Upper lobe of left lung (tissue), 6 donors: ENCODE measurements around the gene AP2A2. TPM values are rescaled to one million over a fixed set of nuclear protein-coding genes. Genes with fewer than 3 reads are reported as not detected.

Experiments used
- ATAC-seq, 2 donors: fragments of 200-7000 bp; cut with Tn5 transposase; one replicate each; pipeline ENCODE4 v1.9.1; 2022; ENCODE audit warnings: mild to moderate bottlenecking in 2 of 2, moderate library complexity in 2 of 2; ENCODE audit not compliant: low FRiP score in 2 of 2
- DNase-seq, 2 donors: peaks; one replicate each; pipeline ENCODE4 v3.0.0-alpha.2; 2019 to 2020
- H3K27ac ChIP-seq, 4 donors: fragments of 200-600 bp; sonication (generic); one replicate each; pipeline ENCODE4 v1.5.1; 2016 to 2019
- H3K27me3 ChIP-seq, 4 donors: fragments of 200-600 bp; sonication (generic); one replicate each; pipeline ENCODE4 v1.5.1; 2017 to 2019
- H3K36me3 ChIP-seq, 4 donors: fragments of 200-600 bp; sonication (generic); one replicate each; pipeline ENCODE4 v1.5.1; 2016 to 2019
- H3K4me1 ChIP-seq, 4 donors: fragments of 200-600 bp; sonication (generic); one replicate each; pipeline ENCODE4 v1.5.1; 2018 to 2019
- H3K4me3 ChIP-seq, 4 donors: fragments of 200-600 bp; sonication (generic); one replicate each; pipeline ENCODE4 v1.5.1; 2017 to 2019; ENCODE audit warnings: mild to moderate bottlenecking in 2 of 4, moderate library complexity in 1 of 4
- H3K9me3 ChIP-seq, 4 donors: fragments of 200-600 bp; sonication (generic); one replicate each; pipeline ENCODE4 v1.5.1; 2018 to 2019
- EP300 ChIP-seq, 4 donors: sonication (generic); formaldehyde crosslinking; IDR thresholded peaks; one replicate each; pipeline ENCODE4 v1.5.1; 2017; ENCODE audit warnings: antibody characterized with exemption in 4 of 4, control low read depth in 2 of 4
- POLR2A ChIP-seq, 4 donors: fragments of 450-650 bp; IDR thresholded peaks; one replicate each; pipeline ENCODE4 v1.5.1; 2016 to 2017; ENCODE audit warnings: antibody characterized with exemption in 4 of 4, mild to moderate bottlenecking in 2 of 4
- POLR2AphosphoS5 ChIP-seq, 2 donors: sonication (generic); formaldehyde crosslinking; IDR thresholded peaks; one replicate each; pipeline ENCODE4 v1.5.1; 2017; ENCODE audit warnings: antibody characterized with exemption in 2 of 2
- WGBS, 2 donors: methylation state at CpG; one replicate each; pipeline ENCODE4 v1.1.5; 2017 to 2018; 5-methylcytosine and 5-hydroxymethylcytosine counted together
- total RNA-seq, 6 donors: library from RNA; depleted of rRNA in 4 of 6; stranded (reverse); fragments of >200 nt in 4 of 6; gene quantifications; one replicate each; pipeline versions ENCODE4 v1.1.0 to v1.2.1, GENCODE V29; 2016 to 2021
- TF ChIP-seq, protein P1 (sequence below), 6 experiments: fragments of 450-650 bp in 4 of 6; fragments of 200-600 bp in 2 of 6; sonication (generic) in 2 of 6; IDR thresholded peaks; one replicate each; pipeline ENCODE4 v1.5.1; 2016 to 2019; ENCODE audit warnings: antibody characterized with exemption in 6 of 6
- donor health status: DM: no; HTN: no; CAD: no; lungs with moderate emphysema.
- donor health status: DM: no; HTN: yes; CAD: no; lungs with severe emphysema.

AP2A2 gene
- total RNA-seq, 6 donors from 2014 or later = 55.7 to 273 (median 103) TPM

DNA sequence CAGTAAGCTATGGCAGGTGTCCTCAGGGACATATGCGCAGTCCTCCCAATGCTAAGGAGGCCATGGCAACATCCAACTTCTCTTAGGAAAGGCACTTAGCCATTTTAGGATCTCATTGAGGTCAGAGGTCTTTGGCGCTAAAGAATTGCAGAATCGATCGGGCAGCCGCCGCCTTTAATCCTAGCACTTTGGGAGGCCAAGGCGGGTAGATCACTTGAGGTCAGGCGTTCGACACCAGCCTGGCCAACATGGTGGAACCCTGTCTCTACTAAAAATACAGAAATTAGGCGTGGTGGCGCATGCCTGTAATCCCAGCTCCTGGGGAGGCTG lies 13.8 kb upstream of the AP2A2 start:
- Histone ChIP-seq H3K36me3 (no peaks in the 10 kb centered on the region), H3K27me3 (no peaks in the 10 kb centered on the region), H3K4me3 (peak overlapping the region in 2 of 4 donors; percentile 76 to 96), H3K4me1 (peaks cover 13 to 26% (median 17%) of the 10 kb centered on the region in 4 donors), H3K9me3 (no peaks in the 10 kb centered on the region), H3K27ac (peak overlapping the region; percentile 91 to 95 (median 92))
- WGBS, 2 donors = 89 to 97% methylated on average over 11 of the region's 11 CpGs
- TF ChIP-seq, protein P1, sequence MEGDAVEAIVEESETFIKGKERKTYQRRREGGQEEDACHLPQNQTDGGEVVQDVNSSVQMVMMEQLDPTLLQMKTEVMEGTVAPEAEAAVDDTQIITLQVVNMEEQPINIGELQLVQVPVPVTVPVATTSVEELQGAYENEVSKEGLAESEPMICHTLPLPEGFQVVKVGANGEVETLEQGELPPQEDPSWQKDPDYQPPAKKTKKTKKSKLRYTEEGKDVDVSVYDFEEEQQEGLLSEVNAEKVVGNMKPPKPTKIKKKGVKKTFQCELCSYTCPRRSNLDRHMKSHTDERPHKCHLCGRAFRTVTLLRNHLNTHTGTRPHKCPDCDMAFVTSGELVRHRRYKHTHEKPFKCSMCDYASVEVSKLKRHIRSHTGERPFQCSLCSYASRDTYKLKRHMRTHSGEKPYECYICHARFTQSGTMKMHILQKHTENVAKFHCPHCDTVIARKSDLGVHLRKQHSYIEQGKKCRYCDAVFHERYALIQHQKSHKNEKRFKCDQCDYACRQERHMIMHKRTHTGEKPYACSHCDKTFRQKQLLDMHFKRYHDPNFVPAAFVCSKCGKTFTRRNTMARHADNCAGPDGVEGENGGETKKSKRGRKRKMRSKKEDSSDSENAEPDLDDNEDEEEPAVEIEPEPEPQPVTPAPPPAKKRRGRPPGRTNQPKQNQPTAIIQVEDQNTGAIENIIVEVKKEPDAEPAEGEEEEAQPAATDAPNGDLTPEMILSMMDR (IDR thresholded peaks at IDR 0.05) = no peak
- TF ChIP-seq EP300 (IDR thresholded peaks at IDR 0.05) (no peak), POLR2A (IDR thresholded peaks at IDR 0.05) (no peak), POLR2AphosphoS5 (IDR thresholded peaks at IDR 0.05) (no peak)
- no peak for DNase-seq
- ATAC-seq = no peak

DNA sequence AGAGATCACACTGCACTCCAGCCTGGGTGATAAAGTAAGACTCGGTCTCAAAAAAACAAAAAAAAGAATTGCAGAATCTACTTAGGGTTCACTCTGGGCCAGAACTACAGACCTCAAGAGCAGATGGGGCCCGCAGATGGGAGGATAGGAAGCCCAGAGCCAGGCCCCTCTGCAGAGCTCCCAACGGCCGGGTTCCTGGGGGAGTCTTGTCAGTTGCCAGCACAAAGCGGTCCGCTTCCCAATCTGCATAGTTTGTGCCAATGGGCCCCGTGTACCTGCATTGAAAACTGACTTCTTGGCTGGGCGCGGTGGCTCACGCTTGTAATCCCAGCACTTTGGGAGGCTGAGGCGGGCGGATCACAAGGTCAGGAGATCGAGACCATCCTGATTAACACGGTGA lies 13.4 kb upstream of the AP2A2 start:
- Histone ChIP-seq H3K4me1 (peaks cover 13 to 26% (median 17%) of the 10 kb centered on the region in 4 donors), H3K4me3 (no peak overlapping the region), H3K27me3 (no peaks in the 10 kb centered on the region), H3K27ac (peak overlapping the region in 2 of 4 donors; percentile 91), H3K36me3 (no peaks in the 10 kb centered on the region), H3K9me3 (no peaks in the 10 kb centered on the region)
- 86 to 96% methylated on average over 13 to 14 of the region's 14 CpGs for WGBS, 2 donors
- TF ChIP-seq EP300 (IDR thresholded peaks at IDR 0.05) = no peak
- TF ChIP-seq POLR2AphosphoS5 (IDR thresholded peaks at IDR 0.05) = no peak
- TF ChIP-seq, protein P1 (IDR thresholded peaks at IDR 0.05) = no peak
- no peak for TF ChIP-seq POLR2A (IDR thresholded peaks at IDR 0.05)
- ATAC-seq (no peak), DNase-seq (peak in 1 of 2 donors; percentile 30)

DNA sequence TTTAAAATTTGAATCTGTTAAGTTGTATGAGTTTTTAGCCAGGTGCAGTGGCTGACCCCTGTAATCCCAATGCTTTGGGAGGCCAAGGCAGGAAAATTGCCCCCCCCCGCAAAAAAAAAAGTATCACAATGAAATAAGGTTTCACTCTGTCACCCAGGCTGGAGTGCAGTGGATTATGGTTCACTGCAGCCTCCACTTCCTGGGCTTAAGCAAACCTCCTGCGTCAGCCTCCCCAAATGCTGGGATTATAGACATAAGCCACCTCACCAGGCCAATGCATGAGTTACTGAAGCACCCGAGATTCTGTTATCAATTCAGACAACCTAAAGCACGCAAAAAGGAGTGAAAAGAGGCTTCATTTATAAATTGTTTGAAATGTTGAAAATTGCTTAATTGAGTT lies 12.6 kb upstream of the AP2A2 start:
- no peak for ATAC-seq

DNA sequence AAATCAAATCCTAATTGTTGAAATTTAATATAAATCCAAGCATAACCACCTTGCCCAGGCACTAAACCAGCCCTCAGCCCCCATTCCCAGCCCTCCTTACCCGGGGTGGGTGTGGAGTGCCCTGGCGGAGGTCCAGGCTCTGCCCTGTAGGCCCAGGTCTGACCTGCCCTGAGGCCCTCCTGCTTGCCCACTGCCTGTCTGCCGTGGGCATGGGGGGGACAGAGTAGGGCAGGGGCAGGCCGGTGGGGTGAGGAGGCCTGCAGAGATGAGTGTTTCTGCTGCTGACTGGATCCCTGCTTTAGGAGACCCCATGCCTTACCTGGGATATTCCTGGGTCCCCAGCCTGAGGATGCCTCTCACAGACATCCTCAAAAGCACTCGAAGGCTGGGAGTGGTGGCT lies 11.5 kb upstream of the AP2A2 start:
- no peak for DNase-seq
- peak overlapping the region; percentile 32 to 66 (median 54) for H3K27ac ChIP-seq
- 75 to 81% methylated on average over 3 to 5 of the region's 5 CpGs for WGBS, 2 donors
- H3K36me3 ChIP-seq = no peaks in the 10 kb centered on the region
- H3K27me3 ChIP-seq = no peaks in the 10 kb centered on the region
- H3K4me3 ChIP-seq = peak overlapping the region in 1 of 4 donors; percentile 9
- no peaks in the 10 kb centered on the region for H3K9me3 ChIP-seq
- no peak for ATAC-seq
- TF ChIP-seq, protein P1 (IDR thresholded peaks at IDR 0.05) = no peak
- TF ChIP-seq POLR2A (IDR thresholded peaks at IDR 0.05) (no peak), POLR2AphosphoS5 (IDR thresholded peaks at IDR 0.05) (no peak), EP300 (IDR thresholded peaks at IDR 0.05) (no peak)
- peaks cover 13 to 23% (median 17%) of the 10 kb centered on the region in 4 donors for H3K4me1 ChIP-seq

More for the DNA sequence above, 12.6 kb upstream of the AP2A2 start:
- 86 to 95% methylated on average over 4 of the region's 4 CpGs for WGBS, 2 donors
- H3K27ac ChIP-seq = no peak overlapping the region
- H3K27me3 ChIP-seq = no peaks in the 10 kb centered on the region
- H3K4me1 ChIP-seq = peaks cover 13 to 26% (median 17%) of the 10 kb centered on the region in 4 donors
- no peak for DNase-seq
- no peaks in the 10 kb centered on the region for H3K9me3 ChIP-seq
- TF ChIP-seq, protein P1 (IDR thresholded peaks at IDR 0.05) = no peak
- TF ChIP-seq POLR2AphosphoS5 (IDR thresholded peaks at IDR 0.05) (no peak), POLR2A (IDR thresholded peaks at IDR 0.05) (no peak)
- H3K4me3 ChIP-seq = no peak overlapping the region
- no peaks in the 10 kb centered on the region for H3K36me3 ChIP-seq
